Pons (tissue), 1 donor: Measurements from ENCODE around the gene RHO.

Experiments used
- DNase-seq: peaks from one replicate; pipeline ENCODE4 v3.0.0-alpha.2; 2016; ENCODE audit warnings: low spot score

Gene RHO

GRCh38 chr3:129577366-129577765 is 48.9 kb downstream of the RHO start:
- no peak for DNase-seq

- no peak for DNase-seq
Observed at GRCh38 chr3:129577925-129578786, 49.7 kb downstream of the RHO start.

GRCh38 chr3:129579991-129580390 is 51.6 kb downstream of the RHO start:
- DNase-seq: no peak

GRCh38 chr3:129581623-129582022 is 53.2 kb downstream of the RHO start:
- DNase-seq: no peak

GRCh38 chr3:129582799-129583198 is 54.4 kb downstream of the RHO start:
- no peak for DNase-seq

- DNase-seq: no peak
Observed at GRCh38 chr3:129583289-129583688, 54.9 kb downstream of the RHO start.

GRCh38 chr3:129584631-129585030 is 56.2 kb downstream of the RHO start:
- DNase-seq: no peak
